Coronary artery (tissue), 2 donors: ENCODE data around the gene SLC48A1.

ENCODE experiments used
- DNase-seq: peaks from one replicate; pipeline ENCODE4 v3.0.0-alpha.2; 2017; ENCODE audit warnings: low spot score
- H3K27ac ChIP-seq, 2 donors: fragments of 200-600 bp; sonication (generic); one replicate each; pipeline ENCODE4 v1.5.1; 2016 to 2019
- H3K4me3 ChIP-seq: fragments of 200-600 bp; sonication (generic); 2 replicates; pipeline ENCODE4 v1.5.1; 2016; ENCODE audit warnings: mild to moderate bottlenecking, moderate library complexity
- TF ChIP-seq, protein P1 (sequence below): fragments of 200-600 bp; sonication (generic); IDR thresholded peaks from one replicate; pipeline ENCODE4 v1.5.1; 2019; ENCODE audit warnings: antibody characterized with exemption

Gene SLC48A1

DNA sequence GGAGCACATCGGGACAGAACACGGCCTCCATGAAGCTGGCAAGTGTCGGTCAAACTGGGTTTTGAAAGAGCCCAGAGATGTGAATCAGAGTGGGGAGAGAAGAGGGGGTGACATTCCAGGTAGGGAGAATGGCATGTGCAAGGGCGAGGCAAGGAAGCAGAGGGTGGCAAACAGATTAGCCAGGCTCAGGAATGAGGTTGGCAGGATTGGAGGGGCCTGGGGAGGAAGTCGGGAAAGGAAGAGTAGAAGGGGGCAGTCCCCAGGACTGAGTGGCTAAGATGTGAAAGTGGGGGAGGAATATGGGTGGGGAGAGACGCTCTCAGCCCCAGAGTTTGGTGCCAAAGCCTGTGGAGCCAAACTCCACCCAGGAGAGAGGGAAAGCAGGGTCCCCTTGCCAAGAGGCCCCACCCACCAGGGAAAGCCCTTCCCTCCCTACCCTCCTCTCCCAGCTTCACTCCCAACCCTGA, 52.2 kb downstream of the SLC48A1 start:
- TF ChIP-seq, protein P1, sequence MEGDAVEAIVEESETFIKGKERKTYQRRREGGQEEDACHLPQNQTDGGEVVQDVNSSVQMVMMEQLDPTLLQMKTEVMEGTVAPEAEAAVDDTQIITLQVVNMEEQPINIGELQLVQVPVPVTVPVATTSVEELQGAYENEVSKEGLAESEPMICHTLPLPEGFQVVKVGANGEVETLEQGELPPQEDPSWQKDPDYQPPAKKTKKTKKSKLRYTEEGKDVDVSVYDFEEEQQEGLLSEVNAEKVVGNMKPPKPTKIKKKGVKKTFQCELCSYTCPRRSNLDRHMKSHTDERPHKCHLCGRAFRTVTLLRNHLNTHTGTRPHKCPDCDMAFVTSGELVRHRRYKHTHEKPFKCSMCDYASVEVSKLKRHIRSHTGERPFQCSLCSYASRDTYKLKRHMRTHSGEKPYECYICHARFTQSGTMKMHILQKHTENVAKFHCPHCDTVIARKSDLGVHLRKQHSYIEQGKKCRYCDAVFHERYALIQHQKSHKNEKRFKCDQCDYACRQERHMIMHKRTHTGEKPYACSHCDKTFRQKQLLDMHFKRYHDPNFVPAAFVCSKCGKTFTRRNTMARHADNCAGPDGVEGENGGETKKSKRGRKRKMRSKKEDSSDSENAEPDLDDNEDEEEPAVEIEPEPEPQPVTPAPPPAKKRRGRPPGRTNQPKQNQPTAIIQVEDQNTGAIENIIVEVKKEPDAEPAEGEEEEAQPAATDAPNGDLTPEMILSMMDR, result no peak
- Histone ChIP-seq H3K27ac (peak overlapping the region; percentile 96 to 100), H3K4me3 (no peak overlapping the region)
- DNase-seq, result no peak

DNA sequence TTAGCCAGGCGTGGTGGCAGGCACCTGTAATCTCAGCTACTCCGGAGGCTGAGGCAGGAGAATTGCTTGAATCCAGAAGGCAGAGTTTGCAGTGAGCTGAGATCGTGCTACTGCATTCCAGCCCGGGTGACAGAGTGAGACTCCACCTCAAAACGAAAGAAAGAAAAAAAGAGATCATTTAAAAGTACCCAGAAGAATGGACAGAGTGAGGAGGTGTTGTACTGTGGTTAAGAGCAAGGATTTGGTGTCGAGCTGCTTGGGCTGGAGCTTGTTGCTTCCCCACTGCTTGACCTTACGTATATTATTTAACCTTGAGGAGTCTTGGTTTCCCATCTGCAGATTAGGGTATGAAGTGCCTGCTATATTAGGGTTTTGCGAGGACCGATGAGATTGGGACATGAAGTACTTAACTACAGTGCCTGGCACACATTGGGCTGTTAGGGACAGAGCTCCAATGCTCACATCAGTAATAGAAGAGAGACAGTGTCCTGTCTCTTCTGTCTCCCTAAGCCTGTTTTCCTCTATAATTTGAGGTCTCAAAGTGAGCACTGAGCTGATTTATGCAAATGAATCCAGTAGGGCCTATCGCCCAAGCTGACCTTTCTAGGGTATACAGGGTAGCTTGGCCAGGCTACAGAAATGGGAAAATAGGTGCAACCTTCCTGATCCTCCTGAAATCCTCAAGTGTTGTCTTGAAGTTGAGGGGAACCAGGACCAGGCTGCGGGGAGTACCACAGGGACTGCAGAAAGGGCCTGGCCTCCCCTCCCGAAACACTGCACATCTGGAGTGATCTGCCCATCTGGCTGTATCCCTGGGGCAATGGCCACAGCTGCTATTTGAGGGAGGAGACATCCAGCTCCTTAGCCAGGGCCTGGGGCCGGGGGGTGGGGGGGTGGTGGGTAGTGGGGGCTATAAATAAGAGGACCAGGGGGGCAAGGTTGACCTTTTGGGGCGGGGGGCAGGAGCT, 55.3 kb downstream of the SLC48A1 start:
- no peak for DNase-seq
- Histone ChIP-seq H3K27ac (peak overlapping the region; percentile 69 to 89), H3K4me3 (peak overlapping the region; percentile 10)
- TF ChIP-seq, protein P1, result no peak

DNA sequence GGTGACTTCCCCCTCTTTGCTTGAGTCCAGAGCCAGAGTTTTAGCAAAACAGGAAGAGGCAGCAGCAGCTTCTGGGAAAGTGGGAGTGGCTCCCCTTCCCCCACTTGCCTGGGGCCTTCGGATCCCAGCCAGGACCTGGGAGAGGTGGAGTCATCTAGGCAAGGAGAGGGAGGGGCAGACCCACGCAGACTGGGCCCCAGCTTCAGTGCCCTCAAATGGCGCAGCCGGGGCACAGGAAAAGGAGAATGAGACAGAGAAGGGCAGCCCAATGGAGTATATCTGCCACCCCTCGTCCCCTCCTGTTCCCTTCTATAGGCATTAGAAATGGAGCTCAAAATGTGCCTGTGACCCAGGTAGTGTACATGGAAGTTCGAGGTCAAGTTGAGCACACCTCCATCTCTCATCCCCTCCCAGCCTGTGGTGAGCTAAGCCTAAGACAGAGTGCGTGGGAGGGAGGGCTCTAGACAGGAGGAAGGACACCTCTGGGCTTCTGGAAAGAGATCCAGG, 56.0 kb downstream of the SLC48A1 start:
- DNase-seq, result peak; percentile 88
- Histone ChIP-seq H3K27ac (peak overlapping the region; percentile 69 to 89), H3K4me3 (peak overlapping the region; percentile 10)
- TF ChIP-seq, protein P1, result no peak

DNA sequence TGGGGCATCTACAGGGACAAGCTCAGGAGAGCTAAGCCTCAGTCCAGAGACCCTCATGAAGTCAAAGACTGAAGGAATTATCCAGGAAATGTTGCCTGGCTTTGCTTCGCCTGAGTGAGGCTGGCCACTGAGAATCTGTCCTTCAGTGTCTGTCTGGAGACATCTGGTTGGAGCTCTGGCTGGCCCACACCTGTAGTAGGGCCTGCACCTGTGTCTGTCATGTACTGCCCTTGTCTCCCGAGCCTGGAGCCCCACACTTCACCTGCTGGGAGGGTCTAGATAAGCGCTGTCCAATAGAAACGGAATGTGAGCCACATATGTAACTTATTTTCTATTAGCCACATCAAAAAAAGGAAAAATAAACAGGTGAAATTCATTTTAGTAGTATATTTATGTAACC, 56.5 kb downstream of the SLC48A1 start:
- Histone ChIP-seq H3K4me3 (no peak overlapping the region), H3K27ac (peak overlapping the region; percentile 69 to 89)
- TF ChIP-seq, protein P1, result no peak
- no peak for DNase-seq
